Endodermal cell (in vitro differentiated cells): ENCODE data around the gene NINL. TPM values are rescaled to one million over a fixed set of nuclear protein-coding genes. Genes with fewer than 3 reads are reported as not detected.

Experiments used
- DNase-seq: peaks from one replicate; pipeline ENCODE4 v3.0.0-alpha.2; 2017
- H3K27ac ChIP-seq: 2 replicates; pipeline ENCODE4 v1.5.1; 2013; ENCODE audit warnings: mild to moderate bottlenecking, low read depth, low read length, moderate library complexity
- H3K27me3 ChIP-seq: 2 replicates; pipeline ENCODE4 v1.6.1; 2013; ENCODE audit warnings: mild to moderate bottlenecking, low read length, moderate library complexity; ENCODE audit not compliant: insufficient read depth, control insufficient read depth, poor library complexity, severe bottlenecking
- H3K36me3 ChIP-seq: 2 replicates; pipeline ENCODE4 v1.7.0; 2013; ENCODE audit warnings: mild to moderate bottlenecking, low read length, moderate library complexity; ENCODE audit not compliant: control insufficient read depth, insufficient read depth
- H3K4me1 ChIP-seq: one replicate; pipeline ENCODE4 v1.7.0; 2013; ENCODE audit warnings: low read length; ENCODE audit not compliant: control insufficient read depth, insufficient read depth
- H3K4me3 ChIP-seq: 2 replicates; pipeline ENCODE4 v1.5.1; 2013; ENCODE audit warnings: mild to moderate bottlenecking, low read length, moderate library complexity
- H3K9ac ChIP-seq: 2 replicates; pipeline ENCODE4 v1.6.1; 2013; ENCODE audit warnings: mild to moderate bottlenecking, low read length, moderate library complexity; ENCODE audit not compliant: poor library complexity, severe bottlenecking; ENCODE audit errors: extremely low read depth
- H3K9me3 ChIP-seq: 2 replicates; pipeline ENCODE4 v1.6.1; 2013; ENCODE audit warnings: mild to moderate bottlenecking, low read length, moderate library complexity; ENCODE audit not compliant: control insufficient read depth
- H3K27ac Mint-ChIP-seq: 2 replicates; pipeline ENCODE4 v1.8.0; 2020; ENCODE audit warnings: mixed read lengths
- H3K27me3 Mint-ChIP-seq: 2 replicates; pipeline ENCODE4 v1.8.0; 2021; ENCODE audit warnings: mild to moderate bottlenecking, mixed read lengths; ENCODE audit not compliant: insufficient read depth
- H3K36me3 Mint-ChIP-seq: 2 replicates; pipeline ENCODE4 v1.8.0; 2020; ENCODE audit warnings: low read depth, mixed read lengths
- H3K4me1 Mint-ChIP-seq: 2 replicates; pipeline ENCODE4 v1.8.0; 2020; ENCODE audit warnings: mixed read lengths
- H3K4me3 Mint-ChIP-seq: 2 replicates; pipeline ENCODE4 v1.8.0; 2020; ENCODE audit warnings: mild to moderate bottlenecking, moderate library complexity, mixed read lengths
- H3K9me3 Mint-ChIP-seq: 2 replicates; pipeline ENCODE4 v1.8.0; 2020; ENCODE audit warnings: mild to moderate bottlenecking, mixed read lengths
- WGBS, 2 experiments: methylation state at CpG; one replicate each; pipeline versions ENCODE4 v1.1.5 to v1.1.7; 2013; ENCODE audit warnings: missing lambda C conversion rate in 2 of 2, mixed read lengths in 1 of 2; ENCODE audit not compliant: insufficient coverage in 1 of 2, insufficient read length in 1 of 2; 5-methylcytosine and 5-hydroxymethylcytosine counted together
- total RNA-seq, 2 donors: library from RNA; stranded (reverse); fragmentation: NEBNext Ultra II Directional in 1 of 2; extraction: Animal tissue kit (Norgen Biotek cat#: 25700) in 1 of 2; gene quantifications; 2 replicates in 1 of 2; 3 replicates in 1 of 2; pipeline ENCODE4 v1.2.1, GENCODE V29; 2021
- TF ChIP-seq, protein P1 (sequence below): fragments of 200-600 bp; sonication (generic); conservative IDR thresholded peaks from 2 replicates; pipeline ENCODE4 v1.5.0; 2021; ENCODE audit warnings: antibody characterized with exemption, mild to moderate bottlenecking

Gene NINL
- total RNA-seq, 2 donors from 2014 or later, result 78.5 to 101 TPM

DNA sequence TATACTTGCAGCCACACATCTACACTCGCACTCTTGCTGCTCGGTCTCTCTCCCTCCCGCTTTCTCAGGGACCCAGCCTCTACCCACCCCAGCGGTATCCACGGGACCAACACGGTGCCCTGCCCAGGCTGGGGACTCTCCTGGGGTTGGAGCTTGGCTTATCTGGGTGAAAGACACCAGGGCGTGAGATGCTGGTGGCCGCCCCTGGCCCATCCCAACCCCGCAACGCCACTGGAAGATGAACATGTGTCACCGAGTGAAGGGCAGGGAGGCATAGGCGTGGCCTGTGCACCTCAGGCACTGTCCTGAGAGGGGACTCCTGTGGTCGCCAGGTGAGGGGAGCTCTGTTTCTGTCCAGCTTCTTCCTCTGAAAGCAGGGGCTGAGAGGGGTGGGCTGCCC, 47.4 kb downstream of the NINL start:
- no peak for DNase-seq
- H3K36me3 ChIP-seq, result peaks cover 26% of the 10 kb centered on the region
- no peak overlapping the region for H3K4me3 ChIP-seq
- Mint-ChIP-seq H3K4me1 (peaks cover 37% of the 10 kb centered on the region), H3K9me3 (no peaks in the 10 kb centered on the region), H3K27me3 (no peaks in the 10 kb centered on the region), H3K4me3 (no peak overlapping the region), H3K27ac (no peak overlapping the region), H3K36me3 (peaks cover 23% of the 10 kb centered on the region)
- no peak overlapping the region for H3K9ac ChIP-seq
- H3K9me3 ChIP-seq, result peaks cover under 1% of the 10 kb centered on the region
- peaks cover 12% of the 10 kb centered on the region for H3K4me1 ChIP-seq
- TF ChIP-seq, protein P1, sequence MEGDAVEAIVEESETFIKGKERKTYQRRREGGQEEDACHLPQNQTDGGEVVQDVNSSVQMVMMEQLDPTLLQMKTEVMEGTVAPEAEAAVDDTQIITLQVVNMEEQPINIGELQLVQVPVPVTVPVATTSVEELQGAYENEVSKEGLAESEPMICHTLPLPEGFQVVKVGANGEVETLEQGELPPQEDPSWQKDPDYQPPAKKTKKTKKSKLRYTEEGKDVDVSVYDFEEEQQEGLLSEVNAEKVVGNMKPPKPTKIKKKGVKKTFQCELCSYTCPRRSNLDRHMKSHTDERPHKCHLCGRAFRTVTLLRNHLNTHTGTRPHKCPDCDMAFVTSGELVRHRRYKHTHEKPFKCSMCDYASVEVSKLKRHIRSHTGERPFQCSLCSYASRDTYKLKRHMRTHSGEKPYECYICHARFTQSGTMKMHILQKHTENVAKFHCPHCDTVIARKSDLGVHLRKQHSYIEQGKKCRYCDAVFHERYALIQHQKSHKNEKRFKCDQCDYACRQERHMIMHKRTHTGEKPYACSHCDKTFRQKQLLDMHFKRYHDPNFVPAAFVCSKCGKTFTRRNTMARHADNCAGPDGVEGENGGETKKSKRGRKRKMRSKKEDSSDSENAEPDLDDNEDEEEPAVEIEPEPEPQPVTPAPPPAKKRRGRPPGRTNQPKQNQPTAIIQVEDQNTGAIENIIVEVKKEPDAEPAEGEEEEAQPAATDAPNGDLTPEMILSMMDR, result no peak
- 95 to 100% methylated on average over 7 to 12 of the region's 13 CpGs for WGBS, 2 experiments
- no peak overlapping the region for H3K27ac ChIP-seq
- no peaks in the 10 kb centered on the region for H3K27me3 ChIP-seq

DNA sequence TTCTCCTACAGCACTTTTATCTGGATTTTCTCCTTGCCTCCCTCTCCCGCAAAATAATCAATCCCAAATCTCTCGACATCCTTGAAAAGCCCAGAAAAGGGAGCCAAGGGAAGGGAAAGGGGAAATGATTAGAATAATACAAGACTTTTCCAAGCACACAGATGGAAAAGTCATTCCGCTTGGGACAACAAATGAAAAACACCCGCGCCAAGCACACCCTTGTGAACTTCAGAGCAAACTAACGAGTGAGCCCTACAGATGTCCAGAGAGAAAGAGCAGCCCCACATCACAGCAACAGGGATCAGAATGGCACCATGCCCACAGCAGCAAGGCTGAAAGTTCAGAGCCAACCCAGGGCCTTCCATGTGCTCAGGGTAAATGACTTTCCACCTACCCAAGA, 49.6 kb downstream of the NINL start:
- H3K27me3 Mint-ChIP-seq, result no peaks in the 10 kb centered on the region
- H3K36me3 ChIP-seq, result peaks cover 35% of the 10 kb centered on the region
- H3K9ac ChIP-seq, result no peak overlapping the region
- TF ChIP-seq, protein P1, result no peak
- H3K36me3 Mint-ChIP-seq, result peaks cover 39% of the 10 kb centered on the region
- peaks cover 39% of the 10 kb centered on the region for H3K4me1 Mint-ChIP-seq
- DNase-seq, result no peak
- 85 to 97% methylated on average over 4 to 5 of the region's 6 CpGs for WGBS, 2 experiments
- H3K27ac ChIP-seq, result no peak overlapping the region
- peaks cover 10% of the 10 kb centered on the region for H3K4me1 ChIP-seq
- no peak overlapping the region for H3K27ac Mint-ChIP-seq
- H3K27me3 ChIP-seq, result no peaks in the 10 kb centered on the region
- peaks cover 21% of the 10 kb centered on the region for H3K9me3 ChIP-seq
- no peak overlapping the region for H3K4me3 ChIP-seq
- H3K4me3 Mint-ChIP-seq, result no peak overlapping the region
- peaks cover 19% of the 10 kb centered on the region for H3K9me3 Mint-ChIP-seq

DNA sequence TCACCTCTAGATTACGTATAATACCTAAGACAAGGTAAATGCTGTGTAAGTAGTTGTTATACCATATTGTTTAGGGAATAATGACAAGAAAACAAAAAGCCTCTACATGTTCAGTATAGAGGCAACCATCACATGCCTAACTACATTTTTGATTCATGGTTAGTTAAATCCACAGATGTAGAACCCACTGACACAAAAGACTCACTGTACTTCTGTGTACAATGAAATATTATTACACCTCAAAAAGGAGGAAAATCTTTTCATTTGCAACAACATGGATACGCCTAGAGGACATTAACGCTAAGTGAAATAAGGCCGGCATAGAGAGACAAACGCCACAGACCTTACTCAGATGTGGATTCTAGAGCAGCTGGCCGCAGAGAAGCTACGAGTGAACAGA, 50.5 kb downstream of the NINL start:
- Mint-ChIP-seq H3K4me1 (peaks cover 30% of the 10 kb centered on the region), H3K27ac (peak overlapping the region; percentile 26), H3K9me3 (peaks cover 27% of the 10 kb centered on the region), H3K27me3 (no peaks in the 10 kb centered on the region), H3K4me3 (no peak overlapping the region), H3K36me3 (peaks cover 47% of the 10 kb centered on the region)
- Histone ChIP-seq H3K27me3 (no peaks in the 10 kb centered on the region), H3K4me1 (peaks cover 10% of the 10 kb centered on the region), H3K9ac (no peak overlapping the region), H3K4me3 (no peak overlapping the region), H3K36me3 (peaks cover 35% of the 10 kb centered on the region), H3K27ac (no peak overlapping the region), H3K9me3 (peaks cover 22% of the 10 kb centered on the region)
- WGBS, 2 experiments, result 91 to 95% methylated on average over 6 of the region's 7 CpGs
- no peak for DNase-seq
- TF ChIP-seq, protein P1, result no peak
